ENCODE results near the gene ERI3. TPM values are rescaled to one million over a fixed set of nuclear protein-coding genes. Genes with fewer than 3 reads are reported as not detected.

Gene ERI3
- total RNA-seq, 1 donor from 2014 or later: 58.3 TPM

- no peaks in the 10 kb centered on the region for H3K79me2 ChIP-seq (ENCODE audit: insufficient read depth, low read length)
- no peaks in the 10 kb centered on the region for H3K27me3 Mint-ChIP-seq (ENCODE audit: low read depth, unreplicated experiment)
- no peak overlapping the region for H3K9ac ChIP-seq (ENCODE audit: low read length)
- no peak overlapping the region for H3K4me3 Mint-ChIP-seq (ENCODE audit: unreplicated experiment)
- no peak overlapping the region for H3K27ac ChIP-seq (ENCODE audit: low read depth, low read length)
- no peak for DNase-seq (ENCODE audit: low read depth)
- no peaks in the 10 kb centered on the region for H3K4me1 Mint-ChIP-seq (ENCODE audit: low read depth, unreplicated experiment)
- no peak for FAIRE-seq
- peaks cover 38% of the 10 kb centered on the region for H3K36me3 Mint-ChIP-seq (ENCODE audit: low read depth, unreplicated experiment)
- no peak overlapping the region for H2AFZ ChIP-seq (ENCODE audit: low read depth, low read length)
- peaks cover 63% of the 10 kb centered on the region for H4K20me1 ChIP-seq (ENCODE audit: insufficient read depth, low read length)
- H3K4me1 ChIP-seq (ENCODE audit: insufficient read depth, low read length): no peaks in the 10 kb centered on the region
- no peaks in the 10 kb centered on the region for H3K27me3 ChIP-seq (ENCODE audit: insufficient read depth, low read length)
- H3K9me3 ChIP-seq (ENCODE audit: insufficient read depth, low read depth, low read length): no peaks in the 10 kb centered on the region
- peaks cover 9% of the 10 kb centered on the region for H3K36me3 ChIP-seq (ENCODE audit: insufficient read depth, low read length)
- H3K9me3 Mint-ChIP-seq (ENCODE audit: unreplicated experiment): no peaks in the 10 kb centered on the region
- no peak for TF ChIP-seq EZH2 (IDR thresholded peaks at IDR 0.05; ENCODE audit: insufficient read depth, low read length)
- TF ChIP-seq, protein P1, sequence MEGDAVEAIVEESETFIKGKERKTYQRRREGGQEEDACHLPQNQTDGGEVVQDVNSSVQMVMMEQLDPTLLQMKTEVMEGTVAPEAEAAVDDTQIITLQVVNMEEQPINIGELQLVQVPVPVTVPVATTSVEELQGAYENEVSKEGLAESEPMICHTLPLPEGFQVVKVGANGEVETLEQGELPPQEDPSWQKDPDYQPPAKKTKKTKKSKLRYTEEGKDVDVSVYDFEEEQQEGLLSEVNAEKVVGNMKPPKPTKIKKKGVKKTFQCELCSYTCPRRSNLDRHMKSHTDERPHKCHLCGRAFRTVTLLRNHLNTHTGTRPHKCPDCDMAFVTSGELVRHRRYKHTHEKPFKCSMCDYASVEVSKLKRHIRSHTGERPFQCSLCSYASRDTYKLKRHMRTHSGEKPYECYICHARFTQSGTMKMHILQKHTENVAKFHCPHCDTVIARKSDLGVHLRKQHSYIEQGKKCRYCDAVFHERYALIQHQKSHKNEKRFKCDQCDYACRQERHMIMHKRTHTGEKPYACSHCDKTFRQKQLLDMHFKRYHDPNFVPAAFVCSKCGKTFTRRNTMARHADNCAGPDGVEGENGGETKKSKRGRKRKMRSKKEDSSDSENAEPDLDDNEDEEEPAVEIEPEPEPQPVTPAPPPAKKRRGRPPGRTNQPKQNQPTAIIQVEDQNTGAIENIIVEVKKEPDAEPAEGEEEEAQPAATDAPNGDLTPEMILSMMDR (IDR thresholded peaks at IDR 0.05; ENCODE audit: insufficient read depth, low read depth, low read length): no peak
- no peak overlapping the region for H3K4me3 ChIP-seq (ENCODE audit: insufficient read depth, low read depth, low read length)
- H3K27ac Mint-ChIP-seq (ENCODE audit: unreplicated experiment): no peak overlapping the region
- no peak overlapping the region for H3K4me2 ChIP-seq (ENCODE audit: low read length)
Observed at GRCh38 chr1:44289530-44289929, 65.5 kb downstream of the ERI3 start.

DNA sequence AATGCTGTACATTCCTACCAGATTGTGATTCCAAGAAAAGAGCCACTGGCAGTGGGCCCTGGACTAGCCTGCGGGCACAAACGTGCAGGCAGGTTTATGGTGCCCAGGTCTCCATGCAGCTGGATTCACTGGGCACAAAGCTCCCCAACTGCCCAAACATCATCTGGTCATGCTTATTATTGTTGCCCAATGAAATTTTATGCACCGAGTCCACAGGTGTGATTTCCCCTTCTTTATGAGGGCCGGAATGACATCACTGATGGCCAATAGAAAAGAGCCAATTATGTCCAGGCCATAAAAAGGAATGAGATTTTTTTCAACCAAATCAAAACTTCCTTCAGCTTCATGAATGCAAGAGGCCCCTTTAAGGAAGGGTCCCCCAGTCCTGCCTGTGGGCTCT, 66.2 kb downstream of the ERI3 start:
- peaks cover 56% of the 10 kb centered on the region for H4K20me1 ChIP-seq (ENCODE audit: insufficient read depth, low read length)
- no peak for TF ChIP-seq EZH2 (IDR thresholded peaks at IDR 0.05; ENCODE audit: insufficient read depth, low read length)
- TF ChIP-seq, protein P1 (IDR thresholded peaks at IDR 0.05; ENCODE audit: insufficient read depth, low read depth, low read length): no peak
- no peak overlapping the region for H3K4me3 Mint-ChIP-seq (ENCODE audit: unreplicated experiment)
- H3K79me2 ChIP-seq (ENCODE audit: insufficient read depth, low read length): no peaks in the 10 kb centered on the region
- FAIRE-seq (no peak), DNase-seq (ENCODE audit: low read depth) (no peak)
- peaks cover 9% of the 10 kb centered on the region for H3K36me3 ChIP-seq (ENCODE audit: insufficient read depth, low read length)
- H3K27me3 Mint-ChIP-seq (ENCODE audit: low read depth, unreplicated experiment): no peaks in the 10 kb centered on the region
- H3K4me1 ChIP-seq (ENCODE audit: insufficient read depth, low read length): no peaks in the 10 kb centered on the region
- no peak overlapping the region for H2AFZ ChIP-seq (ENCODE audit: low read depth, low read length)
- no peaks in the 10 kb centered on the region for H3K9me3 ChIP-seq (ENCODE audit: insufficient read depth, low read depth, low read length)
- no peak overlapping the region for H3K4me2 ChIP-seq (ENCODE audit: low read length)
- no peak overlapping the region for H3K27ac Mint-ChIP-seq (ENCODE audit: unreplicated experiment)
- H3K4me3 ChIP-seq (ENCODE audit: insufficient read depth, low read depth, low read length): no peak overlapping the region
- no peak overlapping the region for H3K9ac ChIP-seq (ENCODE audit: low read length)
- H3K27me3 ChIP-seq (ENCODE audit: insufficient read depth, low read length): no peaks in the 10 kb centered on the region
- H3K4me1 Mint-ChIP-seq (ENCODE audit: low read depth, unreplicated experiment): no peaks in the 10 kb centered on the region
- peaks cover 38% of the 10 kb centered on the region for H3K36me3 Mint-ChIP-seq (ENCODE audit: low read depth, unreplicated experiment)
- H3K9me3 Mint-ChIP-seq (ENCODE audit: unreplicated experiment): no peaks in the 10 kb centered on the region
- no peak overlapping the region for H3K27ac ChIP-seq (ENCODE audit: low read depth, low read length)

GRCh38 chr1:44284184-44284583, 70.9 kb downstream of the ERI3 start:
- Histone ChIP-seq H3K9ac (ENCODE audit: low read length) (no peak overlapping the region), H3K79me2 (ENCODE audit: insufficient read depth, low read length) (no peaks in the 10 kb centered on the region), H3K36me3 (ENCODE audit: insufficient read depth, low read length) (peaks cover 9% of the 10 kb centered on the region), H3K4me1 (ENCODE audit: insufficient read depth, low read length) (no peaks in the 10 kb centered on the region), H3K4me2 (ENCODE audit: low read length) (no peak overlapping the region), H4K20me1 (ENCODE audit: insufficient read depth, low read length) (peaks cover 33% of the 10 kb centered on the region), H3K27me3 (ENCODE audit: insufficient read depth, low read length) (no peaks in the 10 kb centered on the region), H2AFZ (ENCODE audit: low read depth, low read length) (no peak overlapping the region), H3K27ac (ENCODE audit: low read depth, low read length) (no peak overlapping the region), H3K4me3 (ENCODE audit: insufficient read depth, low read depth, low read length) (no peak overlapping the region), H3K9me3 (ENCODE audit: insufficient read depth, low read depth, low read length) (no peaks in the 10 kb centered on the region)
- Mint-ChIP-seq H3K36me3 (ENCODE audit: low read depth, unreplicated experiment) (peaks cover 20% of the 10 kb centered on the region), H3K4me3 (ENCODE audit: unreplicated experiment) (no peak overlapping the region), H3K27me3 (ENCODE audit: low read depth, unreplicated experiment) (no peaks in the 10 kb centered on the region), H3K9me3 (ENCODE audit: unreplicated experiment) (no peaks in the 10 kb centered on the region), H3K27ac (ENCODE audit: unreplicated experiment) (no peak overlapping the region), H3K4me1 (ENCODE audit: low read depth, unreplicated experiment) (no peaks in the 10 kb centered on the region)
- TF ChIP-seq EZH2 (IDR thresholded peaks at IDR 0.05; ENCODE audit: insufficient read depth, low read length): no peak
- TF ChIP-seq, protein P1 (IDR thresholded peaks at IDR 0.05; ENCODE audit: insufficient read depth, low read depth, low read length): no peak
- FAIRE-seq (no peak), DNase-seq (ENCODE audit: low read depth) (no peak)
